Omental fat pad (tissue), 4 donors: Measurements from ENCODE around the gene PNPLA7. TPM values are rescaled to one million over a fixed set of nuclear protein-coding genes. Genes with fewer than 3 reads are reported as not detected.
"Not testable (repeated sequence)": the region's sequence is repeated elsewhere in the genome, so short reads cannot be mapped to it uniquely, and the experiment has no call there.

Source experiments
- ATAC-seq: fragments of 150-250 bp; one replicate; pipeline ENCODE4 v1.9.1; 2016; ENCODE audit warnings: mild to moderate bottlenecking, moderate library complexity; ENCODE audit not compliant: low FRiP score
- DNase-seq: peaks from one replicate; pipeline ENCODE4 v3.0.0-alpha.2; 2019; ENCODE audit warnings: low spot score
- total RNA-seq, 4 donors: library from RNA; depleted of rRNA; stranded (reverse); fragments of >200 nt; gene quantifications; one replicate each; pipeline ENCODE4 v1.1.0, GENCODE V29; 2016
- TF ChIP-seq, protein P1 (sequence below), 3 donors: fragments of 450-650 bp; IDR thresholded peaks; one replicate each; pipeline ENCODE4 v1.5.1; 2016 to 2017; ENCODE audit warnings: antibody characterized with exemption in 3 of 3, mild to moderate bottlenecking in 3 of 3, moderate library complexity in 2 of 3

Gene PNPLA7
- total RNA-seq, 4 donors from 2014 or later, result 7.1 to 23.1 (median 13.9) TPM

DNA sequence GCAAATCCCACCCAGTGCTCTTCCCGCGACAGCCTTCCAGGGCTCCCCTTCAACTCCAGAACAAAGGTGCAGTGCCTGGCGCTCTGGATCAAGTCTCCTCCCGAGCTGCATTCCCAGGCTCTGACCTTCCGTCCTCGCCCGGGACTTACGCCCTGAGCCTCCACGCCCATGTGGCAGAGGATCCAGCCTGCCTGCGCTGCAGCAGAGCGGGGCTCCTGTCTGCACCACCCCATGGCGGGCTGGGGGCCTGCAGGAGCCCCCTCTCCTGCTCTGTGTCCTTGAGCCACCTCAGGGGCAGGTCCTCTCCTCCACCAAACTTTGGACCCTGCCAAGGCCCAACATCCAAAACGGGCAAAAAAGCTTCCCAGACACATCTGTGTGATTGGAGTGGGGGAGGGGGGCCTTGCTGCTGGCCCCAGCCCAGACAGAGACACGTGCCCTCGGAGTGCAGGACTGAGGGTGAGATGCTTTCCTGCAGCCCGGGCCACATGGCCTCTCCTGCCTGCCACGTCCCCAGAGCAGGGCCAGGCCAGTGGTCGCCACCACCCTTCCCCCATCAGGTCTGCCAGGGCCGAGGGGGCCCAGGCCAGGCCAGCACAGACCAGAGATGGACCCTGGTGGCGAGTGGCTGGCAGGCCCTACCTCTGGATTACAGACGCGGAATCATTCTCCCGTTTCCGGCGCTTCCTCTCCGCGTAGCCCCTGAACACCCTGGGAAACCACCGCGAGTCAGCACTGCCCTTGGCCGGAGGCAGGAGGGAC is 95.4 kb downstream of the PNPLA7 start:
- TF ChIP-seq, protein P1, sequence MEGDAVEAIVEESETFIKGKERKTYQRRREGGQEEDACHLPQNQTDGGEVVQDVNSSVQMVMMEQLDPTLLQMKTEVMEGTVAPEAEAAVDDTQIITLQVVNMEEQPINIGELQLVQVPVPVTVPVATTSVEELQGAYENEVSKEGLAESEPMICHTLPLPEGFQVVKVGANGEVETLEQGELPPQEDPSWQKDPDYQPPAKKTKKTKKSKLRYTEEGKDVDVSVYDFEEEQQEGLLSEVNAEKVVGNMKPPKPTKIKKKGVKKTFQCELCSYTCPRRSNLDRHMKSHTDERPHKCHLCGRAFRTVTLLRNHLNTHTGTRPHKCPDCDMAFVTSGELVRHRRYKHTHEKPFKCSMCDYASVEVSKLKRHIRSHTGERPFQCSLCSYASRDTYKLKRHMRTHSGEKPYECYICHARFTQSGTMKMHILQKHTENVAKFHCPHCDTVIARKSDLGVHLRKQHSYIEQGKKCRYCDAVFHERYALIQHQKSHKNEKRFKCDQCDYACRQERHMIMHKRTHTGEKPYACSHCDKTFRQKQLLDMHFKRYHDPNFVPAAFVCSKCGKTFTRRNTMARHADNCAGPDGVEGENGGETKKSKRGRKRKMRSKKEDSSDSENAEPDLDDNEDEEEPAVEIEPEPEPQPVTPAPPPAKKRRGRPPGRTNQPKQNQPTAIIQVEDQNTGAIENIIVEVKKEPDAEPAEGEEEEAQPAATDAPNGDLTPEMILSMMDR (IDR thresholded peaks at IDR 0.05), result no peak
- DNase-seq (no peak), ATAC-seq (peak; percentile 7)

DNA sequence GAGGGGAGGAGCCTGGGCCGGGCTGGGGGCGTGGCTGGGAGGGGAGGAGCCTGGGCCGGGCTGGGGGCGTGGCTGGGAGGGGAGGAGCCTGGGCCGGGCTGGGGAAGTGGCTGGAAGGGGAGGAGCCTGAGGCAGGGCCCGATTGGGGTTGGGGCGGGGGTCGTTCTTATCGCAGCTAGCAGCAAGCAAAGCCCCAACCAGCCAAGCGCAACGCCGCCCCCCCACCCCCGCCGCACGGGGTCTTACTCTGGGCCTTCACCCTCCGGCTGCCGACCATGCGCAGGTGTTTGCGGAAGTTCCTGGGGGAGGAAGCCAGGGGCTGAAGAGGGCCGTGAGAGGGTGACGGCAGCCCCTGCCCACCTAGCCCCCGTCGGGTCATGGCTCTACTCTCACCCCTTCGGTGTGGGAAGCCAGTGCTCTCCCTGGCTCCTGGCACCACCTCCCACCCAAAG is 96.0 kb downstream of the PNPLA7 start:
- ATAC-seq, result peak; percentile 10

DNA sequence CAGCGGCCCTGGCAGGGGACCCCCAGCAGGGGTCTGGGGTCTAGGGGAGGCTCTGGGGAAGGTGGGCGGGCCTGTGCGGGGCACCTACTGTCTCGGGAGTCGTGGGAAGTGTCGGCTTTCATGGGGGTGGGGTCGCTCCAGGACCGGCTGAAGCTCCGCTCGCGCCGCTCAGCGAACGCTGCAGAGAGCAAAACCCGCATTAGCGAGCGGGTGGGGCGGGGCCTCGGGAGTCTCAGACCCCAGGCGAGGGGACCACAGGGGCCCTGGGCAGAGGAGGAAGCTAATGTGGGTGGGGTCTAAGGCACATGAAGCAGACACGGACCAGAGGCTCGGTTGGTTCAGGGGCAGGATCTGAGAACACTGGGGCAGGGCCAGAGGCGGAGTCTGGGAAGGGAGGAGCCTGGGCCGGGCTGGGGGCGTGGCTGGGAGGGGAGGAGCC is 96.5 kb downstream of the PNPLA7 start:
- TF ChIP-seq, protein P1 (IDR thresholded peaks at IDR 0.05), result no peak
- DNase-seq (no peak), ATAC-seq (peak; percentile 63)

More for the DNA sequence above, 96.0 kb downstream of the PNPLA7 start:
- no peak for DNase-seq
- TF ChIP-seq, protein P1 (IDR thresholded peaks at IDR 0.05), result no peak

DNA sequence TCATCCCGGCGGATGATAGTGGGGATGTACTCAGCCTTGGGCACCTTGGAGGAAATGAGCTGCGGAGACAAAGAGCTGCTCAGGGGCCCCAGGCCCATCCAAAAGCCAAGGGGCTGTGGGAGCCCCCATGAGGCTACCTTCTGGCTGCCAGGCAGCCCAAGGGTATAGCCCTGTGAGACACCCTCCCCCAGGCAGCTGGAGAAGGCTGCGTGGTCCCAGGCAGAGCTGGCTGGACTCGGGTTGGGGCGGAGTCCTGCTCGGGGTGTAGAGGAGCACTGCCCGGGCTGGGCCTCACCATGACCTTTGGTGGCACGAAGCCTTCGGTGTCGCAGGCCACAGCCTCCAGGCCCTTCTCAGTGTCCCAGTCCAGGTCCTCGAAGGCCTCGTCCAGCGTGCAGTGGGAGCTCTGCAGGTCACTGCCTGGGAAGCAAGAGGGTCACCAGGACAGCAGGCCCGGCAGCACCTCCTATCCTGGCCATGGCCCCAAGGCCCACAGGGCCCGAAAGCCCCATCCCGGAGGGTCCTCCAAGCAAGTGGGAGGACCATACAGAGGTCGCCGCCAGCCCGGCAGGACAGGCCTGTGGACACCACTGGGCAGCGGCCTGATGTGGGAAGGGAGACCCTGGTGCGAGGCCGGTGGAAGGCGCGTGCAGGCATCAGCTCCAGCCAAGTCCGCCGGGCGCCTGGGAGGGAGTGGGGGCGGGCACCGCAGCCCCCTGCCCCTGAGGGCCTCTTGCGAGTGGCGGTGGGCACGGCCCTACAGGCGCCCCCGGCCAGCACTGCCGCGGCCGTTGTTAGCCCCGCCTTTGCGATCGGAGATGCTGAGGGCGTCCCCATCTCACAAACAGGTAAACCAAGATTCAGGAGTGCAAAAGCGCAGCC is 97.2 kb downstream of the PNPLA7 start:
- ATAC-seq (no peak), DNase-seq (no peak)
- TF ChIP-seq, protein P1 (IDR thresholded peaks at IDR 0.05), result no peak

DNA sequence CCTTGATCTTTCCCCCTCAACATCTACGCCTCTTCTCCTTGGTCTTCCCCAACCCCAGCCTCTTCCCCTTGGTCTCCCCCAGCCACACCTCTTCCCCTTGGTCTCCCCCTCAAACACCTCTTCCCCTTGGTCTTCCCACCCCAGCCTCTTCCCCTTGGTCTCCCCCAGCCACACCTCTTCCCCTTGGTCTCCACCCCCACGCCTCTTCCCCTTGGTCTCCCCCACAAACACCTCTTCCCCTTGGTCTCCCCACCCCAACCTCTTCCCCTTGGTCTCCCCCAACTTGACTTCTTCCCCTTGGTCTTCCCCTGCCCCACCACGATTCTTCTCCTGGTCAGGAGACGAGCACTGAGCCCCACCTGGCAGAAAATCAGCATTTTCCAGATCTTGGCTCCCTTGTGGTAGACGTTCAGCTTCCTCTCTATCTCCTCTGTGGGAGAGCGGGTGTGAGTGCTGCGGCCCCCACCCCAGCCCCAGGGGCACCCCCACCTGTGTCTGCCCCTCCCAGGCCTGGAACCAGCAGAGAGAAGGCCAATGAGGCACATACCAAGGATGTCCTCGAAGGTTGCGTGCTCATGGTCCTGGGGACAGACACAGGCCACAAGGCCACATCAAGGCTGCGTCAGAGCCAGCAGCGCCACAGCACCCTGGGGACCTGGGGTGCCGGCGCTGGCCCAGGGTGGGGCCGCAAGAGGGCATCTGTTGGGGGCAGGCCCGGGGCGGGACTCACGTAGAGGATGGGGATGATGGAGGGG is 98.0 kb downstream of the PNPLA7 start:
- ATAC-seq, result no peak
- no peak for DNase-seq
- TF ChIP-seq, protein P1 (IDR thresholded peaks at IDR 0.05), result no peak

DNA sequence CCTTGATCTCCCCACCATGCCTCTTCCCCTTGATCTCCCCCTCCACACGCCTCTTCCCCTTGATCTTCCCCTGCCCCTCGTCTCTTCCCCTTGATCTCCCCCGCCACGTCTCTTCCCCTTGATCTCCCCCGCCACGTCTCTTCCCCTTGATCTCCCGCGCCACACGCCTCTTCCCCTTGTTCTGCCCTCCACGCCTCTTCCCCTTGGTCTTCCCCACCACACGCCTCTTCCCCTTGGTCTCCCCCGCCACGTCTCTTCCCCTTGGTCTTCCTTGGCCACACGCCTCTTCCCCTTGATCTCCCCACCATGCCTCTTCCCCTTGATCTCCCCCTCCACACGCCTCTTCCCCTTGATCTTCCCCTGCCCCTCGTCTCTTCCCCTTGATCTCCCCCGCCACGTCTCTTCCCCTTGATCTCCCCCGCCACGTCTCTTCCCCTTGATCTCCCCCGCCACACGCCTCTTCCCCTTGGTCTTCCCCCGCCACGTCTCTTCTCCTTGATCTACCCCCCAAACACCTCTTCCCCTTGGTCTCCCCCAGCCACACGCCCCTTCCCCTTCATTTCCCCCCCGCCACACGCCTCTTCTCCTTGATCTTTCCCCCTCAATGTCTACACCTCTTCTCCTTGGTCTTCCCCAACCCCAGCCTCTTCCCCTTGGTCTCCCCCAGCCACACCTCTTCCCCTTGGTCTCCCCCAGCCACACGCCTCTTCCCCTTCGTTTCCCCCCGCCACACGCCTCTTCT is 98.8 kb downstream of the PNPLA7 start:
- not testable (repeated sequence) for DNase-seq, ATAC-seq

DNA sequence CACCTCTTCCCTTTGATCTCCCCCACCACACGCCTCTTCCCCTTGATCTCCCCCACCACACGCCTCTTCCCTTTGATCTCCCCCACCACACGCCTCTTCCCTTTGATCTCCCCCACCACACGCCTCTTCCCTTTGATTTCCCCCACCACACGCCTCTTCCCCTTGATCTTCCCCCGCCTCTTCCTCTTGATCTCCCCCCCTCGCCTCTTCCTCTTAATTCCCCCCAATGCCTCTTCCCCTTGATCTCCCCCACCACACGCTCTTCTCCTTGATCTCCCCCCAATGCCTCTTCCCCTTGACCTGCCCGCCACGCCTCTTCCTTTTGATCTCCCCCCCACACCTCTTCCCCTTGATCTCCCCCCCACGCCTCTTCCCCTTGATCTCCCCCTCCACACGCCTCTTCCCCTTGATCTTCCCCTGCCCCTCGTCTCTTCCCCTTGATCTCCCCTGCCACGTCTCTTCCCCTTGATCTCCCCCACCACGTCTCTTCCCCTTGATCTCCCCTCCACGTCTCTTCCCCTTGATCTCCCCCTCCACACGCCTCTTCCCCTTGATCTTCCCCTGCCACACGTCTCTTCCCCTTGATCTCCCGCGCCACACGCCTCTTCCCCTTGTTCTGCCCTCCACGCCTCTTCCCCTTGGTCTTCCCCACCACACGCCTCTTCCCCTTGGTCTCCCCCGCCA is 99.5 kb downstream of the PNPLA7 start:
- not testable (repeated sequence) for DNase-seq, ATAC-seq
